Endothelial cell of umbilical vein (primary cell): Measurements from ENCODE around the gene GABARAPL1. TPM values are rescaled to one million over a fixed set of nuclear protein-coding genes. Genes with fewer than 3 reads are reported as not detected.

ENCODE experiments used
- BruUV-seq: library from RNA; stranded (reverse); fragments of 400-500 nt; replicated peaks from 2 replicates; lab custom pipeline; 2021; lab: Mats Ljungman, UMichigan
- CTCF ChIA-PET: fragments of 300-600, 350-600 bp; sonication (Branson Sonifier 250); formaldehyde crosslinking; loops from one replicate; lab custom pipeline; 2021; ENCODE audit warnings: antibody characterized with exemption, inconsistent platforms; lab: Charles Lee
- POLR2A ChIA-PET: fragments of 300-600, 350-600 bp; sonication (Branson Sonifier 250); formaldehyde crosslinking; loops from one replicate; lab custom pipeline; 2021; ENCODE audit warnings: antibody characterized with exemption, inconsistent platforms; lab: Charles Lee
- DNase-seq: peaks from one replicate; pipeline ENCODE4 v3.0.0-alpha.2; 2011; ENCODE audit warnings: low read depth, low spot score
- FAIRE-seq: peaks from 2 replicates; lab custom pipeline; 2011; peaks lifted over from hg19 to GRCh38; lab: Jason Lieb, UNC
- H2AFZ ChIP-seq: 2 replicates; pipeline ENCODE4 v1.6.0; 2012; ENCODE audit warnings: low read depth, low read length, control low read depth, inconsistent platforms
- H3K27ac ChIP-seq: 2 replicates; pipeline ENCODE4 v1.5.1; 2011; ENCODE audit warnings: low read depth, mild to moderate bottlenecking, control low read depth, low read length, moderate library complexity; ENCODE audit not compliant: insufficient read depth
- H3K27me3 ChIP-seq, 2 experiments: 2 replicates each; pipeline versions ENCODE4 v1.6.0 to v1.6.1; 2011; ENCODE audit warnings: low read length in 2 of 2, mixed read lengths in 1 of 2; ENCODE audit not compliant: control insufficient read depth in 2 of 2, insufficient read depth in 2 of 2
- H3K36me3 ChIP-seq, 2 experiments: 2 replicates in 1 of 2; 3 replicates in 1 of 2; pipeline ENCODE4 v1.5.1; 2011; ENCODE audit warnings: low read length in 2 of 2, mild to moderate bottlenecking in 1 of 2, moderate library complexity in 1 of 2; ENCODE audit not compliant: control insufficient read depth in 2 of 2, insufficient read depth in 2 of 2; ENCODE audit errors: extremely low read depth in 1 of 2
- H3K4me1 ChIP-seq: 3 replicates; pipeline ENCODE4 v1.5.1; 2011; ENCODE audit warnings: mild to moderate bottlenecking, low read length; ENCODE audit not compliant: control insufficient read depth, insufficient read depth; ENCODE audit errors: extremely low read depth
- H3K4me2 ChIP-seq: 2 replicates; pipeline ENCODE4 v1.6.1; 2011; ENCODE audit warnings: low read length, control low read depth, mixed read lengths; ENCODE audit not compliant: insufficient read depth
- H3K4me3 ChIP-seq, 3 experiments: fragments of 200-600 bp in 1 of 3; sonication (generic), shearing (Covaris generic) in 1 of 3; replicated peaks in 1 of 3; 2 replicates each; pipeline ENCODE4 v1.5.1; 2011 to 2016; ENCODE audit warnings: control low read depth in 3 of 3, low read length in 3 of 3, mild to moderate bottlenecking in 2 of 3, inconsistent platforms in 1 of 3, low read depth in 1 of 3, moderate library complexity in 1 of 3; ENCODE audit not compliant: insufficient read depth in 1 of 3
- H3K79me2 ChIP-seq: 2 replicates; pipeline ENCODE4 v1.6.0; 2012; ENCODE audit warnings: low read length, inconsistent platforms; ENCODE audit not compliant: control insufficient read depth, insufficient read depth
- H3K9ac ChIP-seq: replicated peaks from 2 replicates; pipeline ENCODE3; 2011; ENCODE audit warnings: low read length, control low read depth; ENCODE audit not compliant: insufficient read depth; ENCODE audit errors: extremely low read depth
- H3K9me1 ChIP-seq: replicated peaks from 3 replicates; pipeline ENCODE4 v1.6.0; 2011; ENCODE audit warnings: mild to moderate bottlenecking, low read length; ENCODE audit not compliant: control insufficient read depth, insufficient read depth; ENCODE audit errors: extremely low read depth
- H3K9me3 ChIP-seq: replicated peaks from 2 replicates; pipeline ENCODE4 v1.5.1; 2012; ENCODE audit warnings: low read length, inconsistent platforms; ENCODE audit not compliant: control insufficient read depth, insufficient read depth
- H4K20me1 ChIP-seq: replicated peaks from 2 replicates; pipeline ENCODE3; 2011; ENCODE audit warnings: mild to moderate bottlenecking, low read length; ENCODE audit not compliant: control insufficient read depth, insufficient read depth; ENCODE audit errors: extremely low read depth
- CTCF ChIP-seq, 2 donors: IDR thresholded peaks; 1 replicate in 1 of 2; 2 replicates in 1 of 2; pipeline ENCODE4 v1.5.1; 2011; ENCODE audit warnings: low read length in 2 of 2, mild to moderate bottlenecking in 2 of 2, moderate library complexity in 2 of 2, control low read depth in 1 of 2, inconsistent platforms in 1 of 2, low read depth in 1 of 2; ENCODE audit not compliant: insufficient read depth in 1 of 2; ENCODE audit errors: extremely low read depth in 1 of 2
- EZH2 ChIP-seq: IDR thresholded peaks from 2 replicates; pipeline ENCODE4 v1.6.1; 2012; ENCODE audit warnings: borderline replicate concordance, low read depth, mild to moderate bottlenecking, moderate library complexity, low read length, inconsistent platforms; ENCODE audit not compliant: severe bottlenecking
- GATA2 ChIP-seq: IDR thresholded peaks from 2 replicates; pipeline ENCODE4 v1.7.0; 2011; ENCODE audit warnings: low read depth, mild to moderate bottlenecking, moderate library complexity, mixed read lengths, low read length; ENCODE audit not compliant: insufficient read length, insufficient read depth
- JUN ChIP-seq: IDR thresholded peaks from 2 replicates; pipeline ENCODE4 v1.6.1; 2011; ENCODE audit warnings: borderline replicate concordance, low read depth; ENCODE audit not compliant: insufficient read length, insufficient read depth
- MYC ChIP-seq: IDR thresholded peaks from one replicate; pipeline ENCODE4 v1.6.1; 2011; ENCODE audit warnings: mild to moderate bottlenecking, low read depth, low read length
- POLR2A ChIP-seq: IDR thresholded peaks from 2 replicates; pipeline ENCODE4 v1.6.1; 2012; ENCODE audit warnings: low read depth, mild to moderate bottlenecking, control low read depth, low read length
- POLR2AphosphoS5 ChIP-seq: IDR thresholded peaks from 2 replicates; pipeline ENCODE4 v1.6.1; 2012; ENCODE audit warnings: low read depth, mild to moderate bottlenecking, control low read depth, low read length, moderate library complexity; ENCODE audit not compliant: insufficient read depth
- dilution Hi-C: fragments of 300-500 bp; cut with MboI; formaldehyde crosslinking; loops from one replicate; pipeline ENCODE4 v1.15.0; 2019; ENCODE audit warnings: low sequenced_read_pairs; ENCODE audit not compliant: extremely low pct_ligation_motif_present
- intact Hi-C: fragments of 100-400 bp; cut with micrococcal nuclease; formaldehyde crosslinking; loops from one replicate; pipeline ENCODE4 v1.10.0; 2022
- polyA plus RNA-seq, 4 experiments: library from polyadenylated mRNA; depleted of rRNA in 3 of 4; stranded (reverse) in 3 of 4; unstranded in 1 of 4; fragments of >200 nt; gene quantifications; 2 replicates each; pipeline versions ENCODE4 v1.2.1 to v1.2.3, GENCODE V29; 2011 to 2012; ENCODE audit warnings: missing spikeins in 1 of 4
- total RNA-seq: library from RNA; stranded (reverse); gene quantifications from 2 replicates; pipeline ENCODE4 v1.2.3, GENCODE V29; 2021

Gene GABARAPL1
- total and polyA plus RNA-seq, 2 donors (not counting 3 experiments of a cell fraction or from before 2014, with no cell fraction given) = 59.4 to 65.6 TPM

GRCh38 chr12:10249690-10250455 is 37.2 kb downstream of the GABARAPL1 start:
- CTCF ChIA-PET = interaction anchor here (2.0 kb wide), 1 partner anchor 312 kb away, joined by 5 read pairs; no protein-coding TSS in a partner anchor
- no peaks in the 10 kb centered on the region for H3K9me3 ChIP-seq
- H3K27ac ChIP-seq = no peak overlapping the region
- H3K27me3 ChIP-seq = no peaks in the 10 kb centered on the region
- no peaks in the 10 kb centered on the region for H3K36me3 ChIP-seq
- H2AFZ ChIP-seq = no peak overlapping the region
- FAIRE-seq (no peak), DNase-seq (no peak)
- no peak for TF ChIP-seq POLR2A
- no peak for TF ChIP-seq POLR2AphosphoS5
- no peak for TF ChIP-seq MYC
- TF ChIP-seq EZH2 = no peak
- TF ChIP-seq GATA2 = no peak
- TF ChIP-seq CTCF (IDR thresholded peaks at IDR 0.05; ENCODE audit: extremely low read depth in 1 of 2, insufficient read depth in 1 of 2, low read depth in 1 of 2, low read length in 2 of 2) = no peak
- no peak for TF ChIP-seq JUN
- H3K9me1 ChIP-seq = no peaks in the 10 kb centered on the region
- no peak overlapping the region for H3K9ac ChIP-seq
- H3K79me2 ChIP-seq = no peaks in the 10 kb centered on the region
- intact Hi-C loops = no loop called here
- H3K4me3 ChIP-seq = no peak overlapping the region
- no peaks in the 10 kb centered on the region for H3K4me1 ChIP-seq
- no peak overlapping the region for H3K4me2 ChIP-seq
- H4K20me1 ChIP-seq = no peaks in the 10 kb centered on the region
- POLR2A ChIA-PET = no interaction called here
- BruUV-seq = no TSS peak
- dilution Hi-C loops = no loop called here
